Suprapubic skin (tissue), 4 donors: ENCODE results near the gene FCER1G.

Source experiments
- POLR2A ChIP-seq, 2 donors: fragments of 450-650 bp; IDR thresholded peaks; one replicate each; pipeline ENCODE4 v1.6.1; 2017; ENCODE audit warnings: antibody characterized with exemption in 2 of 2, mild to moderate bottlenecking in 2 of 2, moderate library complexity in 2 of 2
- POLR2AphosphoS5 ChIP-seq, 3 donors: sonication (generic); formaldehyde crosslinking; IDR thresholded peaks; one replicate each; pipeline ENCODE4 v1.6.1; 2017; ENCODE audit warnings: antibody characterized with exemption in 3 of 3
- TF ChIP-seq, protein P1 (sequence below), 2 donors: fragments of 200-600 bp in 1 of 2; fragments of 450-650 bp in 1 of 2; sonication (generic) in 1 of 2; IDR thresholded peaks; one replicate each; pipeline ENCODE4 v1.5.1; 2016 to 2019; ENCODE audit warnings: antibody characterized with exemption in 2 of 2, mild to moderate bottlenecking in 1 of 2, moderate library complexity in 1 of 2

GRCh38 chr1:161174911-161175310, 40.2 kb upstream of the FCER1G start:
- TF ChIP-seq, protein P1, sequence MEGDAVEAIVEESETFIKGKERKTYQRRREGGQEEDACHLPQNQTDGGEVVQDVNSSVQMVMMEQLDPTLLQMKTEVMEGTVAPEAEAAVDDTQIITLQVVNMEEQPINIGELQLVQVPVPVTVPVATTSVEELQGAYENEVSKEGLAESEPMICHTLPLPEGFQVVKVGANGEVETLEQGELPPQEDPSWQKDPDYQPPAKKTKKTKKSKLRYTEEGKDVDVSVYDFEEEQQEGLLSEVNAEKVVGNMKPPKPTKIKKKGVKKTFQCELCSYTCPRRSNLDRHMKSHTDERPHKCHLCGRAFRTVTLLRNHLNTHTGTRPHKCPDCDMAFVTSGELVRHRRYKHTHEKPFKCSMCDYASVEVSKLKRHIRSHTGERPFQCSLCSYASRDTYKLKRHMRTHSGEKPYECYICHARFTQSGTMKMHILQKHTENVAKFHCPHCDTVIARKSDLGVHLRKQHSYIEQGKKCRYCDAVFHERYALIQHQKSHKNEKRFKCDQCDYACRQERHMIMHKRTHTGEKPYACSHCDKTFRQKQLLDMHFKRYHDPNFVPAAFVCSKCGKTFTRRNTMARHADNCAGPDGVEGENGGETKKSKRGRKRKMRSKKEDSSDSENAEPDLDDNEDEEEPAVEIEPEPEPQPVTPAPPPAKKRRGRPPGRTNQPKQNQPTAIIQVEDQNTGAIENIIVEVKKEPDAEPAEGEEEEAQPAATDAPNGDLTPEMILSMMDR (IDR thresholded peaks at IDR 0.05), result no peak
- TF ChIP-seq POLR2AphosphoS5 (IDR thresholded peaks at IDR 0.05) (no peak), POLR2A (IDR thresholded peaks at IDR 0.05) (no peak)
